GM18508 (cell line): ENCODE measurements around the gene WNT11.

ENCODE experiments used
- ATAC-seq: cut with Tn5 transposase; IDR thresholded peaks from one replicate; pipeline ENCODE4 v1.9.1; 2021; ENCODE audit warnings: moderate number of reproducible peaks; ENCODE audit not compliant: insufficient read depth, unreplicated experiment

Gene WNT11

DNA sequence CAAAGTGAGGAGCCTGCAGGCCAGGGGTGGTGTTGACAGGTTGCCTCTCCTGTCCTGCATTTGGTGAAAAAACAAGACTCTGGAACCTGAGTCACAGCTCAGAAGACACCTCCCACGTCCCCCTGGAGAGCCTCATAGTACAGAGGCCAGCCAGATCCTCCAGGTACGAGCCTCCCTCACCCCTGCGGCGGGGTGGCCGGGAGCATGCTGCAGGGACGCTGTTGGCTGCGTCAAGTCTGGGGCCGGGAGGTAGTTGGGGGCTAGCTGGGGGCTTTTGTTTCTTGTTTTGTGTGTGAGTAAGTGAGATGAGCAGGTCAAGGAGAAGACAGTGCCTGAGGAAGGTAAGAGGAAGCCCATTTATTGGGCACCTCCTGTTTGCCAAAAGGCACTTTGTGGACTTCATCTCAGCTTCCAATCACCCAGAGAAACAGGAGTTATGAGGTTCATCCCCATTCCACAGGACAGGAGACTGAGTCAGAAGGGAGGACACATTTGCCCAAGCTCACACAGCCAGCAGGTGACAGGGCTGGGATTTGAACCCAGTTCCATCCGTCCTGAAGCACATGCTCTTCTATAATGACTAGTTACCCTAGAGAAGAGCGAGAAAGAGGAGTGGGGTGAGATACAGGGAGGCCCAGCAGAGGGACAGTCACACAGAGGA, 18.3 kb upstream of the WNT11 start:
- ATAC-seq: no peak

DNA sequence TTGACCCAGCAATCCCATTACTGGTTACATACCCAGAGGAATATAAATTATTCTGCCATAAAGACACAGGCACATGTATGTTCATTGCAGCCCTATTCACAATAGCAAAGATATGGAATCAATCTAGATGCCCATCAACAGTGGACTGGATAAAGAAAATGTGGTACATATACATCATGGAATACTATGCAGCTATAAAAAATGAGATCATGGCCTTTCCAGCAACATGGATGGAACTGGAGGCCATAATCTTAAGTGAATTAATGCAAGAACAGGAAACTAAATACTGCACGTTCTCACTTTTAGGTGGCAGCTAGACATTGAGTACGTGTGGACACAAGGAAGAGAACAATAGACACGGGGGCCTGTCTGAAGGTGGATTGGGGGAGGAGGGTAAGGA, 15.1 kb upstream of the WNT11 start:
- no peak for ATAC-seq

DNA sequence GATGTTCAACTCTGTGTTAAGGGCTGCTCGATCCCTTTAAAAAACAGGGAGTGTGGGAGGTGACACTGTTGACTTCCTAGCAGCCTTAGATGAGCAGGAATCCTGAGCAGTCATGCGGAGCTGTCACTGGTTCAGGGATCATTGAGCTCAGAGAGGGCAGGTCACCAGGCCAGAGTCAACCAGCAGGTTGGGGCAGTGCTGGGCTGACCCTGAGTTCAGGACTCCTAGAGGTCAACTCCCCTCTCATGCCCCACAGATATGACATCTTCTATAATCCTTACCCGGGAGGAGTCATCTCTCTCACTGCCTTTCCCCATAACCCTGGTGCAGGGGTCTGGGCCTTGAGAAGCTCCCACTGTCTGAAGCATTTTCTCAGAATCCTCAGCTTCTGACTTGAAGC, 12.9 kb upstream of the WNT11 start:
- ATAC-seq: no peak

DNA sequence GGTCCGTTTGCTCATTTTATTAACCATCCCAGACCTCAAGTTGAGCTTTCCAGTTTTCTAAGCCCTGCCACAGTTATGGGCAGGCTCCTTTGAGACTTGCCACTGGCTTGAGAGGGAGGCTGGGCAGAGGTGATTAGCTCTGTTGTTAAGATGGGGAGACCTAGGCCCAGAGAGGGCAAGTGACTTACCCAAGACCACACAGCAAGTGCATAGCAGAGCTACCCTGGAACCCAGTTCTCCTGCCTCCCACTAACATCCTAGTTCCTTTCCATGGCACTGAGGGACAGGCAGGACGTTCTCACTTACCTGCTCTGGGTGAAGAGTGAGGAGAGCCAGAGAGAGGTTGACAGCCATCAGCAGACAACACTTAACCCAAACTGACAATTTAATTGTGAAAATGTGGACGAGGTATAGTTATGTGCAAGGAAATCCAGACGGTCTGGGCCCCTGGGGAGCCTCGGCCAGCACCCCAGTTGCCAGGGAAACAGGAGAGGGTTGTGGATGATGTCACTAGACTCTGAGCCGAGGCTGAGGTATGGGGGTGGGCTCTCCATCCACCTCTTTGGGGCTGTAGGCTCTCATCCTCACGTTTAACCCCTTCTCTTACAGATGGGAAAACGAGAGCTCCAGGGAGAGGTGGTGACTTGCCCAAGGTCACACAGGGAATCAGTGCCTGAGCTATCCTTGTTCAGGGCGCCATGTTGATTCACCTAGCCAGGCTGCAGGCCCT, 12.3 kb upstream of the WNT11 start:
- ATAC-seq: no peak

DNA sequence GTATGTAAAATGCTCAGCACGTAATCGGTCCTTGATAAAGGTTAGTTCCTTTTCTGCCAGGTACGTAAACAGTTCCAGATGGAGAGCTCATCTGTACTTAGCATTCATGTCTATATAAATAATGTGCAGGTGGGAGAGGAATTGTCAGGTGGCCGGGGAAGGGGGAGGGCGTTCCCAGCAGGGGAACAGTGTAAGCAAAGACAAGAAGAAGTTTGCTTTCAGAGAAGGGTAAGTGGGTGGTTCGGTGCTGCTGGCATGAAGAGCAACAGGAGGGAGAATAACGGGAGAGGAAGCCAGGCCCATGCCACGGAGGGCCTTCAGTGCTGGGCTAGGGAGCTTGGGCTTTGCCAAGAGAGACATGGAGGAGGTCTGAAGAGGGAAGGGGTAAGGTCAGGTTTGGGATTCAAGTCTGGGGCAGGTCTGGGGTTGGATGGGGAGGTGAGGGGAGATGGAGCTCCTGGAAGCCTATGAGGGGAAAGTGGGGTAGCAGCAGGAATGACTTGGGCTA, 11.4 kb upstream of the WNT11 start:
- ATAC-seq: no peak

DNA sequence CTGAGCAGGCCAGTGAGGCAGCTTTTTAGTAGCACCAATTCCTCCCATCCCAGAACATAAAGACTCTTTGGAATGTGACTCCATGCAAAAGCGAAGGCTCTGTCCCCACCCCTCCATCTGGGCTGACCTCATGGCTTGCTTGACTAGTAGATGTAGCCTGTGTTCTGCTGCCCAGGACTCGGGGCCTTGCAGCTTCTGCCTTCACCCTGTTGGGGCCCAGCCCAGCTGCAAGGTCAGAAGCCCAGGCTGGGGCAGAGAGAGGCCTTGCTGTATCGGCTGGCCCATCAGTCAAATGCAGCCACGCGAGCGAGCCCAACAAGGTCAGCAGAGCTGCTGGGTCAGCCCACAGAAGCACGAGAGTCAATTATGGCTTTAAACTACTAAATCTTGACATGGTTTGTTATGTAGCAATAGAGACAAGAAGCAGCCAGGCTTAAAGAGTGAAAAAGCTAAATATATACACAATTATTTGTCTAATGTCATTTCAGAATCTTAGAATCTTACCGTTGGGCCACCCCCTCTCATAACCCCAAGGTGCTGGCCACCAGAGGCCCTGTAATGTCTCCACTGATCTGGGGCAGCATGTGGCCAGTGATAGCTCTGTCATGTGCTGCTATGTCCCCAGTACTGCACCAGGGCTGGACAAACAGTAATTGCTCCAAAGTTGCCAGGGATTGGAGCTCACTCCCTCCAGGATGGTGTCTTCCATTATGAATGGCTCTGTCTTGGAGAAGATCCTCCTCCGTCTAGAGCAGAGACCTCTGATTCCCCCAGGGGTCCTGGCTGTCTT, 10.4 kb upstream of the WNT11 start:
- ATAC-seq: no peak

DNA sequence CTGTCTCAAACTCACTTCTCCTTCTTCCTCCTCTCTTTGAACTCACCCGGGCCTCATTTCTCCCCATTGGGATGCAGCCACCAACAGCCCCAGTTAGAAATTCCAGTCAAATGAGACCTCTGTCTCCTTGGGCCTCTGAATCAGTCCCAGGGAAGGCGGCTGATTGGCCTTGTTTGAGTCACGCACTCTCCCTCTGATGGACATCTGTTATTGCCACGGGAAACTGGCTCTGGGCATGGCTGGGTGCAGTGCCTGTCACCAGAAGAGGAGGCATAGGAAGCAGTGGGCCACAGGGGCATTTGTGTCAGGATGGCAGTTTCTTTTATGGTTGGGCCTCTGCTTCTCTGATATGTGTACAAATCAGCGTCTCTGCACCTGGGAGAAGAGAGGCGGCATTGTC, 9.6 kb upstream of the WNT11 start:
- no peak for ATAC-seq

DNA sequence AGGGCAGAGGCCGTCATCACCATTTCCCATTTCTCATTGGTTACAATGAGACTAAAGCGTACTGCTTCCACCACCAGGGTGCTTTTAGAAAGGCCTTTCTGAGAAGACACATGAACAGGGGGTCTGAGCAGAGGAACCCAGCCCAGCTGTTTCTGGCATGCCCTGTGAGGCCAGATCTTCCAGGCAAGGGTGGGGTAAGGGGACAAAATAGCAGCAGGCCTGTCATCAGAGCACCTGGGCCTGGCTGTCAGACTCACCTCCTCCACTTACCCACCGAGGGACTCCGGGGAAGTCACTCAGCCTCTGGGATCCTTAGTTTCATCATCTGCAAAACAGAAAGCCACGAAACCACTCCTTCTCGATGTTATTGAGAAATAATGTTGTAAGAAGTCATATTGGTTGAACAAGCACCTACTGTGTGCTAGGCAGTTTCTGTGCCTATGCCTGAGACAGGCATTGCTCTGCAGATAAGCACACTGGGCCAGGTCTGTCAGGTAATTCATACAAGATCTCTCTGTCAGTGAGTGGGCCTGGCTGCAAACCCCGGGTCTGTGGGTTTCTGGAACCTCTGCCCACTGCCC, 8.8 kb upstream of the WNT11 start:
- ATAC-seq: no peak

DNA sequence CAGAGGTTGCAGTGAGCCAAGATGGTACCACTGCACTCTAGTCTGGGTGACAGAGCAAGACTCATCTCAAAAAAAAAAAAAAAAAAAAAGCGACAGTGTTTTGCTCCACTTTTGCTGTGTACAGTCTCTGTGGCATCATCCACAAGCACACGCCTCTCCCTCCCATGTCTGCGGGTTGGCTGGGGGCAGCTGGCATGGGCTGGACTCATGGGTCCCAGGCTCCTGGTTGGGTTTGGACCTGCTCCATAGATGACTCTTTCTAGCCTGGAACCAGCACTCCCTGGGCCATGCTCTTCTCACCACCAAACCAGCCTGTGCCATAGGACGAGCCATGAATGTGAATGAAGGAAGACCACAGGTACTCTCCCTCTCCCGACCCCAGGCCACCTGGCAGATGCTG, 7.9 kb upstream of the WNT11 start:
- ATAC-seq: no peak

DNA sequence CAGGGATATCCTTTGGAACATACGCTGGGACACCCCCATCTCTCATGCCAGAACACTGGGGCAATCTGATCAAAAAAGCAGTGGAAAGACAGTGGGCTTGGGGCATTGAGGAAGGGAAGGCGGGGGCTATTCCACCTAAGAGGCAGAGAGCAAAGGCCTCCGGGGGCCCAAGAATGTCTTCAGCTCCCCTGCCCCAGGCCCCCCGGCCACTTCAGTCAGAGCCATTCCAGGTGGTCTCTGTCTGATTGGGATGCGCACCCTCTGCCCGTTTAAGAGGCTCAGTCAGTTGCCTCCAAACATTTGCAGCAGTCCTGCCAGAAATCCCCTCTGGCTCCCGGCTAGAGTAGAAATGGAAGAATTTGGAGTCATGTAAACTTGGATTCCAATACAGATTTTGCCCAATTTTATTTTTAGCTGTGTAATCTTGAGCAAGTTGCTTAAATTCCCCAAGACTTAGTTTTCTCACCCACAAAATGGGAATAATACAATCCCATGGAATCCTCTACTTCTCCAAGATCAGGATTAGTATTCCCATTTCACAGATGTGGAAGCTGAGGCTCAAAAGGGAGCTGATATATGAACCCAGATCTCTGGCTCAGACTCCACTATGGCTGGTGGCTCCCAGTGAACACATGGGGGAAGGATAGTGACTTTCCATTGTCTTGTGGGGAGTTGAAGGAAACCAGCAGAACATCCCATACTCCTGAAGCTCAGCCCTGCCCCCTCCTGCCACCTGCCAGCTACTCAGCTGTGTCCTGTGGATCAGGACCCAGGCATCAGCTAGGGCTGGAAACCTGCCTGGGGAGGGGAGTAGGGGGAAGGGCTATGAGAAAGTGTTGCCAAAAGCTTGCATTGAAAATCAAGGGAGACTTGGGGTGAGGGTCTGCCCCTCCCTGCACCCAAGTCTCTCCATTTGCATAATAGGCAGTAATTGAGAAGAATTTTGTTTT, 6.1 kb upstream of the WNT11 start:
- no peak for ATAC-seq

DNA sequence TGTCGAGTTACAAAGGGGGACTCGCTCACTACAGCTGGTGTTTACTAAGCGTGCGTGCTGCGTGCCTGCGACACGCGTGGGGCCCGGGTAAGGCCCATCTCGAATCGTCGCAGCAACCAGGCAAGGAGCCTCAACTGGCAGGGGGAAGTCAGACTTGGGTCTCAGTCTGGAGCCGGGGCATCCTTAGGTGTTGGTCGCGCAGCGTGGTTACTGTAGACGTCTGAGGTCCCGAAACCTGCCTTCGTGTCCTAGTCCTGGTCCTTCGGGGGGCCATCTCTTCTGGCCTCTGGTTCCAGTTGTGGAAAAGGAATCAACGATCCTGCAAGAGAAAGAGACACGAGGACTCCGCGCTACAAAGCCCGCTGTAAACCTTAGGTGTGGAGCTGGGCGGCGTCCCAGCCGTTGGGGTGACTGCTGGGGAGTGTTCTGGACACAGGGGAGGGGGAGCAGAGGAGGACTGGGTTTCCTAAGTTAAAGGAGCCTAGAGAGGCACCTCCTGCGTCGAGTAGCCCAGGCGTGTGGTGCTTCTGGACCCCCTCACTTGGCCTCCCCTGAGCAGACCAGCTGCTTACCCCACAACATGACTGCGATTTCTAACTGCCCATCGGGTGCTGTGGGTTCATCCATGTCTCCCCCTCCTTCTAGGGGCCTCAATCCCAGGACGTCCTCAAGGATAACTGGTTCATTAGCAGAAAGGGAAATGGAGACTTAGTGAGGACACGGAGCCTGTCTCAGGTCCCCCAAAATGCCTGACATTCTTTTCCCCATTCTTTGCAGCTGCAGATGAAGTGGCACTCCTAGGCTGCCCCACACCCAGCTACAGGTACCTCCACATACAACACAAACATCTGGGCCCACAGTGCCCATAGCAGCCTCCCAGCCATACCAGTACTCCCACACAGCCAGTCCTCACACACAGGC, 4.9 kb upstream of the WNT11 start:
- no peak for ATAC-seq

DNA sequence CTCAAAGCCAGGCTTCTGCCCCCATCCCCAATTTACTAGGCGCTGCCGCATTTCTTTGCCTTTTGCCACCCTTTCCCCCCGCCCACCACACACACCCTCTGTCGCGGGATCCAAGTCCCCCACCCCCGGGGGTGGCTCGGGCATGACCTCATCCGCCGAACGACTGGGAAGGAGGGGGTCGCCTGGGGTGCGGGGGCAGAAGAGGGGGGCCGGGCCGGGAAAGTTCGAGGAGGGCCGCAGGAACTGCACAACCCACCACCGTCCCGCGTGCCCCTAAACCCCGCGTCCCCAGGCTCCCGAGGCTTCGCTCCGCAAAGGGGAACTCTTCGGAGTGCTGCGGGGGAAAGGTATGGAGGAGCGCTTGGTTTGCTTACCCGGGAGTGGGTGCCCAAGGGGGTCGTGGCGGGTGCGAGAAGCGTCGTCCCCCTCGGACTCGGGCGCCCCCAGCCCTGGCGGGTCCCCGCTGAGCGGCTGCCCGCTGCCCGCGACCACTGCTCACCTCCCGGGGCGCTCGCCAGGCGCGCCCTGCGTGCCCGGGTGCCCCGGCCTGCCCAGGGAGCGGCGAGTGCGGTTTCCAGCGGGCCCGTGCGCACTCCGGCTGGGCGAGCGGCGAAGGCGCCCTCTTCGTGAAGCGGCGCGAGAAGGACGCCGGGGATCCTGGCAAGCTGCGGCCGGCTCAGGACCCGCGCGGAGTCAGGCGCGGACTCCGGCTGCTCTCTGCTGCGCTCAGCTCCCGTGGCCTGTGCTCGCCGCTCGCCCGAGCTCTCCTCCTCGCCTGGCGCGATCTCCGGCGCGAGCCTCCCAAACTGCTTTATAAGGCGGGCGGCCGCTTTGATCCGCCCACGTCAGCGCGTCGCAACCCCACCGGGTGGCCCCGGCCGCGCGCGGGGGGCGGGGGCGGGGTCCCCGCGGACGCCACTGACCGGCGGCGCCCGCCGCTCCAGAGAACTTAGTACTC, 4.0 kb upstream of the WNT11 start:
- ATAC-seq: no peak

DNA sequence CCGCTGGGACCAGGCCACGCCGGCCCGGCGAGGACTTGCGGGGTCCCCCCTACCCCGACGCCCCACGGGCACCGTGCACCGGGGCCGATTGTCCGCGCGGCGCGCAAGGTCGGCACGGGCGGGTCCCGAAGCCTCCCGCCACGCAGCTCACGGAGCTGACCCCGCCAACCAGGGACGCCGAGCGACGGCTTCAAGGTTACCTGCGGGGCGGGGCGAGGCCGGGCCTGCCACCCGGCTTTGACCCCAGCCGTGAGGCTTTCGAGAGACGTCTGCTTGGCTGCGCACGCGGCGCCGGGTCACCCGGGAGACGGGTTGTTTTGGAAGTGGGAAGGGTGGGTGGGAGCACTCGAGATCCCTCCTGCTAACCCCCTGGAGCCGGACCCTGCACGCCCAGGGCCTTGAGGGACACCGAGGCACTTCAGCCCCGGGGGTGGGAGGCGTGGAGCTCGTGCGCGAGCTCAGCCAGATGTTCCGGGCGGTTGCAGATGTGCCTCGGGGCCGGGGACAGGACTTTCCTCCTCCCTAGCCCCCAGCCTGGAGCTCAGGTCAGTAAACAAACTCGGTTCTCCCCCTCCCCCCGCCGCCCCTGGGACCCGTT, 3.2 kb upstream of the WNT11 start:
- ATAC-seq: no peak

DNA sequence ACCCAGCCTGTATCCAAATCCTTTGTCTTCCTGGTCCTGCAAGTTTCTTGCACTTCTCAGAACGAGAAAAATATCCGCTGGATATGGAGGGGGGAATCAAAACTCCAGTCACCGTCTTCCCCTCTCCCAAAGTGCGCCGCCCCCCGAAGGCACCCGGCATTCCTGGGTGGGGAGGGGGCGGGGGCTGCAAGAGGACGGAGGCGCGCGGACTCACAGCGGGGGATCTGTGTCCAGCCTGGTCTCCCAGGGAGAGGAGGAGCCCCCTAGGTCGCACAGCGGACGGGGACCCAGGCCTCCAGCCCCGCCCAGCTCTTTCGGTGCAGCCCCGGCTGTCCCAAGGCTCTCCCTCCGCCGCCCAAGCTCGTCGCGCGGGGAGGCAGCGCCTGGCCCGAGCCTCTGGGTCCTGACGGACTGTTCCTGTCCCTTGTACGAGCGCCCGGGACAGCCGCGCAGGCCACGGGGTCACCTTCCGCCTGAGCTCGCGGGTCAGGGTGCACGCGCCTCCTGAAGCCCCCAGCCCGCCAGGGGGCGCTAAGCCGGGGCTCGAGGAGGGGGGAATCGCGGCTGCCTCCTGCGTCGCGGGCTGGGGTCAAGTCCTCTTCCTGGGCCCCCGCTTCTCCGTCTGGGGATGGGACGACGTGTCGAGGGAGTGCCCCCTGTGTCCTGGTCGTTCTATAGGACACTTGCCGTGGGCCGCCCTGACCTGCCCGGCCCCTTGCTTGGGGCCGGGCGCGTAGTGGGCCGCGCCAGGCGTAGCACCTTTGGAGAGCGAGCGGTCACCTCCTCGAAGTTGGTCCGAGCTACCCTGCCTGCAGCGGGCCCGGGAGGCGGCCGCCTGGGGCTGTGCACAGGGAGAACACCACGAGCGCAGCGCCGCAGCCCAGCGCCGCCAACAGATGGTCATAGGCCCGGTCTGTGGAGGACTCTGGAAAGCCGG, 2.4 kb upstream of the WNT11 start:
- ATAC-seq: no peak

DNA sequence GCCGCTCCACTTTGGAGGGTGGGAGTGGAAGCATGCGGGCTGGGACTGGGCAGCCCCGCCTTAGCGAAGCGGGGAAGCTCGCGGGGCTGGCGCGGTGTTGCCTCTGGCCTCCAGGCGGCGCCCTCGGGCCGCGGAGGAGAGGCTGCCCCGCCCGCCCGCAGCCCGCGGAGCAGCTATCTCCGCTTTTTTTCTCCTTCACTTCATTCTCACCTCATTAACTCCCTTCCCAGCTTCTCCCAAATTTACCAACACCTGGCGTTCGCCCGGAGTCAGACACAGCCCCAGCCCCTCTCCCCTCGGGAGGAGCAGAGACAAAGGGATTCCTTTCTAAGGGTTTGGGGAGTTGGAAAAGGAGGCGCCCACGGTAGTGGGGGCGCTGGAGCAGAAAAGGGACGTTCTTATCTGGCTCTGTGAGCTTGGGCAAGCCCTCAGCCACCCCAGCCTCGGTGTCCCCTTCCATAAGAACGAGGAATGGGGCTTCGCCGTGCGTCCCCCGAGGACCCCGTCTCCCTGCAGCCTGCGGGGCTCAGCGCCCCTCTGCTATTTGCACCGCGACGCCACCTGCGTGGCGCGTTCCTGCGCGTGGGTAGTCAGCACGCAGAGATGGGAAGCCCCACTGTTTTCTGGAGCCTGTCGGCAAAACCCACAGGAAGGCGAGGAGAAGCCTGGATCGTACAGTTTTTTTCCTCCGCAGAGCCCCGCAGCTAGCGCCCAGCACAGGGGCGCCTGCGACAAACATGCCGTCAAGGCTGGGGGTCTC, 1.5 kb upstream of the WNT11 start:
- ATAC-seq: no peak

DNA sequence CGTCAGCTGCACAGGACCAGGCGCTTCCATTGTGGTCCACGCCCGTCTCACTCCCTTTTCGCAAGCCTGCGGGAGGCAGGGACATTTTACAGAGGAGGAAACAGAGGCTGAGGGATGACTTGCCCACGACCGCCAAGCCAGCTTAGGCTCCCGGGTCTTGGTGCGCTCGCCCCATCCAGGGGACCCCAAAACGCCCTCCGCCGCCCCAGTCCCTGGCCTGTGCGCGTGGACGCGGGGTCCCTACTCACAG, 300 bp downstream of the WNT11 start:
- ATAC-seq: no peak
